Measurements from ENCODE around the gene KLK4.
"Not testable (repeated sequence)": the region's sequence is repeated elsewhere in the genome, so short reads cannot be mapped to it uniquely, and the experiment has no call there.

Gene KLK4

DNA sequence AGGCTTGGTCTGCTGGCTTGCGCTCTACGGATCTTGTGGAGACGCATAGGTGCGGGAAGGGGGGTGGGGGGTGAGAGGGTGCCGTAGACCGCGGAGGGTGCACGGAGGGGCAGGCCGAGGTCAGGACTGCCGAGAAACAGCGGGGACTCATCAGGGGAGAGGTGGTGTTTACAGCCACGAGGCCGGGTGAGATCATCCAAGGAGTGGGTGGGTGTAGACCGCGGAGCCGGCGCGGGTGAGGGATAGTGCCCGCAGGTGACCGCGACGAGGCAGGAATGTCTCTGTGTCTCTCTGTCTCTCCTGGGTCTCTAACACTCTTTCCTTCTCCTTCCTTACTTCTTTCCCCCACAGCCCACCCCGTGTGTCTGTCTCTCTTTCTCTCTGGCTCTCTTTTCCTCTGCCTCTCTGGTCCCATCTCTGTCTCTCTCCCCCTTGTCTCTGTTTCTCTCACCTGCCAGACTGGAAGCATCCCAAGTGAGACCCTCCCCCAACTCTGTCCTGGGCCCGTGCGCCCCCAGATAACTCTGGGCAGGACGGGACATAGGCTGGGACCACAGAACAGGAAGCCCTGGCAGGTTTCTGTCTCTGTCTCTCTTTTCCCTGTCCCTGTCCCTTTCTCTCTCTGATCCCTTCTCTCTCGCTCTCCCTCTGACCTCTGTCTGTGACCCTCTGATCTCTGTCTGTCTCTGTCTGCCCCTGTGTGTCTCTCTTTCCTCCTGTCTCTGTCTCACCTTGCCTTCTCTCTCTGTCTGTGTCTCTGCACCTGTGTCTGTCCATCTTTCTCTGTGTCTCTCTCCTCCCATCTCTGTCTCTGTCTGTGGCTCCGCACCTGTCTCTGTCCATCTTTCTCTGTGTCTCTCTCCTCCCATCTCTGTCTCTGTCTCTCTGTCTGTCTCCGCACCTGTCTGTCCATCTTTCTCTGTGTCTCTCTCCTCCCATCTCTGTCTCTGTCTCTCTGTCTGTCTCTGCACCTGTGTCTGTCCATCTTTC is 1.8 kb upstream of the KLK4 start:
- DNase-seq: peak; percentile 57

DNA sequence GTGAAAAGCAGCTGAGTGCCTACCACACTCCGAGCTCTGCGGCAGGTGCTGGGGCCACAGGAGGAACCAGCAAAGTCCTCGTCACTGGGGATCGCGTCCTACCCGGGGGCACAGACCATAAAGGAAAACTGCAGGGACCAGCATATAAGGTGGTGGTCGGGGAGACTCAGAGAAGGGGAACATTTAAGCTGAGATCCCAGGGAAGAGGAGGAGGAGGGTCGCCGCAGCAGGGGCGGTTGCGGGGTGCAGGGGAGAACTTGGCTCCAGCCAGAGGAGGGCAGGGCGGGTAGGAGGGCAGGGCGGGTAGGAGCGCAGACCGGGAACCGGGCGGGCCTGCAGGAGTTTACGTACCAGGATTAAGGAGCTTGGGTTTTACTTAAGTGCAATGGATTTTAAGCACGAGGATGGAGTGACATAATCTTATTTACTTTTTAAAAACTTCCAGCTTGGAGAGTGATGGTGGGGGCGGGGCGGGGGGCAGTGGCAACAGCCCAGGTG is 956 bp upstream of the KLK4 start:
- no peak for DNase-seq

DNA sequence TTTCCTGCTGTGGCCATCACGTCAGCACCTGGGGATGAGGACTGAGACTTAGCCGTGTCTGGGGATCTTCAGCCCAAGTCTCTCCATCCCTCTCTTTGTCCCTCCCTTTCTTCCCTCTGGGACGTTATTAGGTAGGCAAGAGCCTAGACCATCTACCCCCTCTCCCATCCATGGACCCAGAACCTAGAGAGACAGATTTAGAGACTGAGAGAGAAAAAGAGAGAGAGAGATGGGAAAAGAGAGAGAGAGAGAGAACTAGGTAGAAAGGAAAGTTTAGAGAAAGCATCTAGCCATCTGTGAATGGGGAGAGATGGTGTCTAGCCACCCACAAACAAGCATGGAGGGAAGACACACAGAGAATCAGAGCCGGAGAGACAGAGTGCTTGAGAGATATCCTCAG is 473 bp downstream of the KLK4 start:
- no peak for DNase-seq

DNA sequence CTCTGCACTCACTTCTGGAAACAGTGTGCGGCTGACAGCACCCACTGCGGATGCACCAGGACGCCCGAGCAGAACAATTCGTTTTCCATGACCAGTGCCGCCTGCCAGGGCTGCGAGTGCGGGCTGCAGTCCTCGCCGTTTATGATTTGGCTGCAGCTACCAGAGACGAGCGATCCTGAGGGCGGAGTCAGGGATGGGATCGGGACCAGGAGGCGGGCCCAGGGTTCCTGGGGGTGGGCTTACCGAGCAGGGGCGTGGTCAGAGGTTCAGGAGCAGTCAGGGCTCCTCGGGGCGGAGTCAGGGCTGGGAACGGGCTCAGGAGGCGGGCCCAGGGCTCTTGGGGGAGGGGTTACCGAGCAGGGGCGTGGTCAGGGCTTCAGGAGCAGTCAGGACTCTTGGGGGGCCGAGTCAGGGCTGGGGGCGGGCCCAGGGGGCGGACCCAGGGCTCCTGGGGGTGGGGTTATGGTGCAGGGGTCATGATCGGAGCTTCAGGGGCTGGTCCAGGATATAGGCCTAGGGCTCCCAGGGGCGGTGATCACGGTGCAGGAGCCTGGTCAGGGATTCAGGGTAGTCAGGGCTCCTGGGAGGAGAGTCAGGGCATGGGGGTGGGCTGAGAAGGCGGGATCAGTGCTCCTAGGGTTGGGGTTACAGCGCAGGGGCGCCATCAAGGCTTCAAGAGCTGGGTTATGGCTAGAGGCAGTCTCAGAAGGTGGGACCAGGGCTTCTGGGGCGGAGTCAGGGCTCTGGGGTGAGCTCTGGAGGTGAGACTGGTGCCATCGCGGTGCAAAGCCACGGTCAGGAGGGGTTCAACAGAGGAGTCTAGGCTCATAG is 1.7 kb downstream of the KLK4 start:
- peak; percentile 53 for DNase-seq

DNA sequence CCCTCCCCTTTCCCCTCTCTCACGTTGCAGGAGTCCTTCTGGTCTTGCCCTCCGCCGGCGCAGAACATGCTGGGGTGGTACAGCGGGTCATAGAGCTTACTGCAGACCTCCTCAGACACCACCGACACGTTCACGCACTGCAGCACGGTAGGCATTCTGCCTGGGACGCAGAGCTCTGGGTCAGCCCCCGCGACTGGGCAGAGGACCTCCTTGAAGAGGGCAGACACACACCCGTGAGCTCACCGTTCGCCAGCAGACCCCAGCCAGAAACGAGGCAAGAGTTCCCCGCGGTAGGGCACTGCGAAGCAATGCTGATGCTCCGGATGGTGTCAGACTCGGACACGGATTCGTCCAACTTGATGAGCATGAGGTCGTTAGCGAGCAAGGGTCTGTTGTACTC is 2.9 kb downstream of the KLK4 start:
- no peak for DNase-seq

DNA sequence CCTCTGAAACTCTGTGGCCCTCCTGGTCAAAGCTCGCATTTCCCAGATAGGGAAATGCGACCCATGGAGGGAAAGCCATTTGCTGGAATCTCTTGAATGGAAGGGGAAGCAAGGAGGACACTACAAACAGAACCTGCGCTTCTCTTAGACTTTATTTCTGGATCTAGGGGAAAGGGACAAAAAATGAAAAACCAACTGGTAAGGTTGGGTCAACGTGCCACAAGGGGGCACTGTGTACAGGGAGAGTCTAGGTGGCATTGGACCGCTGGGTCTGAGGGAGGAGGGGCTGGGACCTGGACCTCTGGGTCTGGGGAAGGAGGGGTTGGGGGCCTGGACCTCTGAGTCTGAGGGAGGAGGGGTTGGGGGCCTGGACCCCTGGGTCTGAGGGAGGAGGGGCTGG is 5.0 kb downstream of the KLK4 start:
- peak; percentile 61 for DNase-seq

DNA sequence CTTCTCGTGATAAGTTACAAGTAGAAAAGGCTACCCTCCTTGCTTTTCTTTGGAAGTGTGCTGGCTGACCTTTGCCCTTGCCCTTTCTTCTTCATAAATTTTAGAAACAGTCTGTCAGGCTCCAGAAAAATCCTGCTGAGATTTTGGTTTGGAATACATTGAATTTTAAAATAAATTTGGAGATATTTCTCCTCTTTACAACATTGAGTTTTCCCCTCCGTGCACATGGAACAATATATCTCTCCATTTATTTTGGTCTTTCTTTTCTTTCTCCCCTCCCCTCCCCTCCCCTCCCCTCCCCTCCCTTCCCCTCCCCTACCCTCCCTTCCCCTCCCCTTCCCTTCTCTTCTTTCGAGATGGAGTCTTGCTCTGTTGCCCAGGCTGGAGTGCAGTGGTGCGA is 8.6 kb downstream of the KLK4 start:
- DNase-seq: no peak

DNA sequence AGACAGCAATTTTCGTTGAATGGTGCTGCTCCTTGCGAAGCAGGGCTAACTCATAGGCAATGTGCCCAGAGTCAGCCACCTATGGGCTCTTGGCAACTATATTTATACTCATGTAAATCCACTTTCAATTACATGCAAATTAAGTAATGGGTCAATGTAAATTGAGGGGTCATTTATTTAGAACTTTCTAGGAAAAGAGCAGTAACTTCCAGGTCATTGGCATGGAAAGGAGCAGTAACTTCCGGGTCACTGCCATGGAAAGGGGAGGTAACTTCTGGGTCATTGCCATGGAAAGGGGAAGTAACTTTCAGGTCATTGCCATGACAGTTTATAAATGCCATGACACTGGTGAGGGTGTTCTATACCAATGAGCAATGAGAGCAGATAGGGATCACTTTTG is 11.6 kb downstream of the KLK4 start:
- DNase-seq: no peak

DNA sequence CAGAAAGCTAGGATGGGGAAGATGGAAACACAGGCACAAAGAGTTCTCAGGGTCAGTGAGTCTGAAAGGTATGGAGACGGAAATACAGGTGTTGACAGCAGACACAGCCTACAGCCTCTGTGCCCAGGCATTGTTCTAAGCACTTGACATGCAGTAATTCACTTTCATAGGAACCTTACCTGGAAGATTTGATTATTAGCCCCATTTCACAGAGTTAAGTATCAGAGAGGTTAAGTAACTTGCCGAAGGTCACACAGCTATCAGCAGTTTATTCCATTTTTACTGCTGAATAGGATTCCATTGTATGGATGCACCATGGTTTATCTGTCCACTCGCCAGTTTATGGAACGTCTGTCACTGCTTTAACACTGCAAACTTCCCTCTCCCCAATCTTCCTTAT is 13.2 kb downstream of the KLK4 start:
- no peak for DNase-seq

DNA sequence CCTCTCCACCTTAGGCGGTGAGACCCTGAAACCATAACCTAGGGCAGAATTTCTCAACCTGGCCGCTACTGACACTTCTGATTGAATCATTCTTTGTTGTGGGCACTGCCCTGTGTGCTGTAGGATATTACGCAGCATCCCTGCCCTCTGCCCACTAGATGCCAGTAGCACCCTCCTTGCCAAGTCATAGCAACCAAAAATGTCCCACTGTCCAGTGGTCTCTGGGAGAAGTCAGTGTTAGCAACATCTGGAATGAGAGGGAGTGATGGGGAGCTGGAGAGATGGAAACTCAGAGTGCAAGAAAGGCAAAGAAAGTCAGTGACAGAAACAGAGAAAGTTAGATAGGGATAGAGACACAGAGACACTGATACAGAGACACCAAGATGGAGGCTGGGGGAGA is 13.6 kb downstream of the KLK4 start:
- DNase-seq: no peak

DNA sequence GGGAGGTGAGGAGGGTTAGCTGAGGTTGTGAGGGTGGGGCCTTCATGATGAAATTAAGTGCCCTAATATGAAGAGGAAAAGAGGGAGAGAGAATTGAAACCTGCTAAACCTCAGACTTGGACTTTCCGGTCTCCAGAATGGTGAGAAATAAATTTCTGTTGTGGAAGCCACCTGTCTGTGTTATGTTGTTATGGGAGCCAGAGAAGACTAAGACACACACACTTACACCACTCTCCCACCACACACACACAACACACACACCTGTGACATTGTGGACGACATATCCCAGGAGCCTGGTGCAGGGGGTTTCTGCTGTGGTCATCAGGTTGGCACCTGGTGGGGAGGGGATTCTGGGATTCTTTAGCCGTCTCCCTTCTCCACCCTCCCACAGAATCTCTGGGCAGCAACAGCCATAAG is 14.0 kb downstream of the KLK4 start:
- no peak for DNase-seq

DNA sequence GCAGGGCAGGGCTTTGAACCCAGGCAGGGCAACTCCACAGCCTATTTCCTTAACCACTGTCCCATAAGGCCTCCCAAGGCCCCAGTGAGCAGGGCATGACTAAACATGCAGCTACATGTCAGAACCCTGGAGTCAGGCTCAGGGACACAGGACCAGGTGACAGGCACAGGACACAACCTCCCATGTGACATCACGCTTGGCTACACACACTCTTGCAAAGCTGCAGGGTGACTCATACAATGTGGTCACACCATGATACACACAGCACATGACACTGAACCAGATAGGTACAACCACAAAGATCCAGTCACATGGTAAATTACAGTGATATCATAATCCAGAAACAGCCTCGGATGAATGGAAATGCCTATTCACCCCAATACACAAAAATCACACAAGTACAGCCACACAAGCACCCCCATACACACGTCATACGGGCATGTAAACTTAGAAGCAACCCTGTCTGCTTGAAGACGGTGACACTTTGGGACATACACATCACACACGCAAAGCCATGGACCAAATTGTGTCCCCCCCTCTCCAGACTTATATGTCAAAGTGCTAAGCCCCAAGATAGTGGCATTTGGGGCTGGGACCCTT is 14.5 kb downstream of the KLK4 start:
- DNase-seq: peak; percentile 74

DNA sequence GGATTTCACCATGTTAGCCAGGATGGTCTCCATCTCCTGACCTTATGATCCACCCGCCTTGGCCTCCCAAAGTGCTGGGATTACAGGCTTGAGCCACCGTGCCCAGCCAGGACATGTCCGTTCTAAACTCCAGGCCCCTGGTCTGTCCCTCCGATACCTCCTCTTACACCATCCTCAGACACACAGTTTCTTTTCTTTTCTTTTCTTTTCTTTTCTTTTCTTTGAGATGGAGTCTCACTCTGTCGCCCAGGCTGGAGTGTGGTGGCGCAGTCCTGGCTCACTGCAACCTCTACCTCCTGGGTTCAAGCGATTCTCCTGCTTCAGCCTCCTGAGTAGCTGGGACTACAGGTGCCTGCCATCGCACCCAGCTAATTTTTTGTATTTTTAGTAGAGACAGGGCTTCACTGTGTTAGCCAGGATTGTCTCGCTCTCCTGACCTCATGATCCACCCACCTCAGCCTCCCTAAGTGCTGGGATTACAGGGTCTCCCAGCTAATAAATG is 15.1 kb downstream of the KLK4 start:
- DNase-seq: not testable (repeated sequence)

DNA sequence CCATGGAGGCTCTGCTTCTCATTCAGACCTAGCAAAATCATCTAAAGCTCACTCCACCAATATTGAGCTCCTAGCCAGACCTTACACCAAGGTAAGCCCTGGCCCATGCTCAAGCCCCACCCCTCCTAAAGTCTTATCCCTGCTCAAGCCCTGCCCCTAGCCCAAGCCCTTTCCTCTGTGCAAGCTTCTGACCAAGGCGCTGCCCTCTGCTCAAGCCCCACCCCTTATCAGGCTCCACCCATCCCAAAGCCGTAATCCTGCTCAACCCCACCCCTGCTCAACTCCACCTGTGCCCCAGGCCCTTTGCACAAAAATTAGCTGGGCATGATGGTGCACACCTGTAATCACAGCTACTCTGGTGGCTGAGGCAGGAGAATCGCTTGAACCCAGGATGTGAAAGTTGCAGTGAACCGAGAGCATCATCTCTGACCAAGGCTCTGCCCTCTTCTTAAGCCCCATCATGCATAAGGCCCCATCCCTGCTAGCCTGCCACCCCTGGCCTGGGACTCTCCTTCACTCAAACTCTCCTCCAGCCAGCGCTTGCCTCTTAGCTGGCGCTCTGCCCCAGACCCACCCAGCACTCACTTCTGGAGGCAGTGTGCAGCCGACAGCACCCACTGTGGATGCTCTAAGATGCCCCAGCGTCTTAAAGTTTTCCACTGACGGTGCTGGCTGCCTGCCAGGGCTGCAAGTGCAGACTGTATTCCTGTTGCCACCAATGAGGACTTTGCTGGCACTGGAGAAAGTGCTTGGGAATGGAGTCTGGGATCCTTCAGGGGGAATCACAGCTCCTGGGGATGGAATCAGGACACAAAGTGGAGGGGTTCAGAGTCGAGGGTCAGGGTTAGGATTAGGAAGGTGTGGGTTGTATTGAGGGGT is 16.5 kb downstream of the KLK4 start:
- no peak for DNase-seq

DNA sequence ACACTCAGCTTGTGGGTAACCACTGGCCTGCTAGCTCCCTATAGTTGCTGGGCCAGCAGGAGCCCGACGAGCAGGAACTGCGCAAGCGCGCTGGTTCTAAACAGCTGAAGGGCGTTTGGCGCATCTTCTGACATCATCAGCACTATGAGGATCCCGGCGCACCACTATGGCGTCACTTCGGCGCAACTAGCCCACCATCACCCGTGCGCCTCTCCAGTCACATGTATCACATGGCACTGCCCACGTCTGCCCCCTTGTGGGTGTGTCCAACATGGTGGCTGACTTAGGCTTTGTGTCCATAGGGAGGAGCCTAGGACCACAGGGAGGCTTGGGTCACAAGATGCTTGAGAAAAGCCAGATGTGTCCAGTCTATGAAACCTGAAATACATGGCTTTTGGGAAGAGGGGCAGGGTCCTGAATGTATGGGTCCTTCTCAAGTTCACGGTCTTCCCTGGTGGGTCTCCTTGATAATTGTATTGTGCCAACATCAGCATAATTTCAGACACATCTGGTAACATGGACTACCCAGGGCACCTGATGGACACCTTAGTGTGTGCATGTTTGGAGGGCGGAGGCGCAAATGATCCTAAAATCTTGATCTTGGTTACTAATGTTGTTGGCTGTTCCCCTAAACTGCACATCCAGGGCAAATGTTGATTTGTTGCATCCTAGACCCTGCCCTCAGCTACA is 18.0 kb downstream of the KLK4 start:
- no peak for DNase-seq

DNA sequence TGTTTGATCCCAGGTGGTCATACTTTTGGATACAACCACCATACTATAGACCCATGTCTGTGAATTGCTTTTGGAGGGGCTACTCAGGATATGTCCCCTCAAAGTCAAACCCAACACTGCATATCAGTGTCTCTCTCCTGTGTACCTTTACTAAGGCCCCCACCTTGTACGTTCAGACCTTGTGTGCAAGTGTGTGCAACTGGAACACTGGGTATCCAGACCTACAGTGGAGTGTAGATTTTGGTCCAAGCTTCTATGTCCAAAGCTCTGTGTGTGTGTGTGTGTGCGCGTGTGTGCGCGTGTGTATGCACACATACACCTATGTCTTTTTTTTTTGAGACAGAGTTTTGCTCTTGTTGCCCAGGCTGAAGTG is 20.0 kb downstream of the KLK4 start:
- no peak for DNase-seq

DNA sequence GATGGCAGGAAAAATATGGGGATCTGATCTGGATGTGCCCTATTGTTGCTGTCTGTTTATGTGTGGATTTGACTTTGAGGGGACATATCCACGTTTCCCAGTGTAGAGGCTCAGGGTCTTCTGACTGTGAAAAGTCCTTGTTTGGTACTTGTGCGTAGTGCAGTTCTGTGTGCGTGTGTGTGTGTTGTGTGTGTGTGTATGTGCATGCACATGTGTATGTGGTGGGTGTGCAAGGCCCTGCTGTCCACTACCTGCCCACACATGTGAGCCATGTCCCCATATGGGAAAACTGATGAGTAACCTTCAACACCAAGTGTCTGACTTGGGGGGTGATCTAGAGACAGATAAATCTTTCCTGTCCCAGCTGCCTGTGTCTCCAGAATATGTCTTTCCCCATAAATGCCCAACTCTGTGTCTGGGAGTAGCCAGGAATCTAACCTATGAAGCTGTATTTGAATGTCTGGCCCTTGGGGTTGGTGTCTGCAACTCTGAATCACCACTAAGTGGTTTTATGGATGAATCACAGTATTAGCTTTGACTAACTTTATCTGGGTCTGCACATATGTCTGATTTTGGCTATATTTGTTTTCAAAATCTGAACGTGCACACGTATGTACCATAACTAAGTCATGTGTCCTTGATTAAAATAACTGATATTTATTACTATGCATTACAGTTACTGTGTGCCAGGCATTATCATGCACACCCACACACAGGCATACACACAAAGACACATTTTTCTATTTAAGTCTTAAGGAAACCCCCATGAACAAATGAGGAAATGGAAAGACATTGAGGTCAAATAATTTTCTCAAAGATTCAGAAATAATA is 20.6 kb downstream of the KLK4 start:
- no peak for DNase-seq

DNA sequence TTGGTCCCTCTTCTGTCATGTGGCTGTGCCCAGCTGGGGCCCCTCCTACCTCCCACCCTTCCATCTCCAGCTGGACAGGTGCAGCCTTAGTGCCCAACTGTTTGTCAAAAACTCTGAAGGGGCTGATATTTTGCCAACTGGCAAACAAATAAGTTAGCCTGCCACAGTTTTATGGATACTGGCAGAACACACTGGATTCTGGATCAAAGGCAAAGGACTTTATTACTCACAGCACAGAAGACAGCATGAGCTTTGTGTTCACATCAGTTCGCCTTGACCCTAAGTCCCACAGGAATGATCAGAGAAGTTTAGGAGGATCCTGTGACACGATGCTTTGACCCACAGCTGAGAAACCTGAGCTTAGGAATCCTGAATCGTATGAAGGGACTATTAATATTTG is 21.6 kb downstream of the KLK4 start:
- DNase-seq: no peak

DNA sequence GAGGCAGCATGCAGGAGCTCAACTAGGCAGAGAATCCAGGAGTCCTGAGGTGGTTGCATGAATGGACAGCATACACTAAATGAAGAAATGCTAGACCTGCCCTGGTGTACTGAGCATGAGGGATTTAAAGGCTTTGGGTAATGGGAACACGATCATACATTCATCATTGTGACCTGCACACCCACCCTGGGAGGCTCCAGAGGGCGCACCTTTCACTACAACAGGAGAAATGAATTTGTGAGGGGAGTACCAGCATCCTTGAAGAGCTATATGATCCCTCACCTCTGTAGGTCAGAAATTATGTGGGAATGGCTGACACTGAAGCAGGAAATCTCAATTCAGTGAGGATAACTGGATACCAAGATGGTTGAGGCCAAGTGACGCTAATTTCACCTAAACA is 29.0 kb downstream of the KLK4 start:
- no peak for DNase-seq

DNA sequence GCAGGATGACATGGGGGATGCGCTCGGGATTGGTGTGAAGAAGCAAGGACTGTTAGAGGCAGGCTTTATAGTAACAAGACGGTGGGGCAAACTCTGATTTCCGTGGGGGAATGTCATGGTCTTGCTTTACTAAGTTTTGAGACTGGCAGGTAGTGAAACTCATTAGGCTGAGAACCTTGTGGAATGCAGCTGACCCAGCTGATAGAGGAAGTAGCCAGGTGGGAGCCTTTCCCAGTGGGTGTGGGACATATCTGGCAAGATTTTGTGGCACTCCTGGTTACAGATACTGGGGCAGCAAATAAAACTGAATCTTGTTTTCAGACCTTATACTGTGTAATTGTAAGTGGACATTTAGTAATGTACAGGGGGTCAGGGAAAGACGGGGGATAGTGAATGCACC is 31.0 kb downstream of the KLK4 start:
- no peak for DNase-seq

DNA sequence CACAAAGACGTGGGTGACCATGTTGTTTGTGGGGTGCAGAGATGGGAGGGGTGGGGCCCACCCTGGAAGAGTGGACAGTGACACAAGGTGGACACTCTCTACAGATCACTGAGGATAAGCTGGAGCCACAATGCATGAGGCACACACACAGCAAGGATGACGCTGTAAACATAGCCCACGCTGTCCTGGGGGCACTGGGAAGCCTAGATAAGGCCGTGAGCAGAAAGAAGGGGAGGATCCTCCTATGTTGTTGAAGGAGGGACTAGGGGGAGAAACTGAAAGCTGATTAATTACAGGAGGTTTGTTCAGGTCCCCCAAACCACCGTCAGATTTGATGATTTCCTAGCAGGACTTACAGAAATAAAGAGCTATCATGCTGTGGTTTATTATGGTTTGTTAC is 32.3 kb downstream of the KLK4 start:
- DNase-seq: no peak

Data from suppressor macrophage treated with lipopolysaccharide for 4 hours (primary cell).